ENCODE measurements around the gene NUDT13.

Gene NUDT13

GRCh38 chr10:73092830-73093229, 17.4 kb upstream of the NUDT13 start:
- no peak overlapping the region for H3K4me3 ChIP-seq (replicated peaks in 1 of 2; ENCODE audit: low read depth in 2 of 2, low read length in 2 of 2)
- DNase-seq (ENCODE audit: low read depth in 2 of 2), result no peak
- TF ChIP-seq CTCF (IDR thresholded peaks at IDR 0.05; ENCODE audit: low read depth, low read length), result no peak

GRCh38 chr10:73093922-73094850, 16.1 kb upstream of the NUDT13 start:
- peak; percentile 29 to 52 for DNase-seq (ENCODE audit: low read depth in 2 of 2)
- peak overlapping the region; percentile 95 to 98 for H3K4me3 ChIP-seq (replicated peaks in 1 of 2; ENCODE audit: low read depth in 2 of 2, low read length in 2 of 2)

GRCh38 chr10:73094986-73095480, 15.2 kb upstream of the NUDT13 start:
- peak in 1 of 2 donors; percentile 27 for DNase-seq (ENCODE audit: low read depth in 2 of 2)
- peak overlapping the region; percentile 95 to 98 for H3K4me3 ChIP-seq (replicated peaks in 1 of 2; ENCODE audit: low read depth in 2 of 2, low read length in 2 of 2)
- no peak for TF ChIP-seq CTCF (IDR thresholded peaks at IDR 0.05; ENCODE audit: low read depth, low read length)

More at GRCh38 chr10:73093922-73094850, 16.1 kb upstream of the NUDT13 start:
- no peak for TF ChIP-seq CTCF (IDR thresholded peaks at IDR 0.05; ENCODE audit: low read depth, low read length)

GRCh38 chr10:73095481-73096021, 14.7 kb upstream of the NUDT13 start:
- DNase-seq (ENCODE audit: low read depth in 2 of 2), result peak; percentile 89 to 90
- H3K4me3 ChIP-seq (replicated peaks in 1 of 2; ENCODE audit: low read depth in 2 of 2, low read length in 2 of 2), result peak overlapping the region; percentile 95 to 98
- no peak for TF ChIP-seq CTCF (IDR thresholded peaks at IDR 0.05; ENCODE audit: low read depth, low read length)

- H3K4me3 ChIP-seq (replicated peaks in 1 of 2; ENCODE audit: low read depth in 2 of 2, low read length in 2 of 2), result peak overlapping the region; percentile 95 to 98
- TF ChIP-seq CTCF (IDR thresholded peaks at IDR 0.05; ENCODE audit: low read depth, low read length), result no peak
- DNase-seq (ENCODE audit: low read depth in 2 of 2), result peak; percentile 69 to 81
These were observed 14.2 kb upstream of the NUDT13 start for GRCh38 chr10:73096041-73096448.

- DNase-seq (ENCODE audit: low read depth in 2 of 2), result peak; percentile 99
- peak; percentile 58 for TF ChIP-seq CTCF (IDR thresholded peaks at IDR 0.05; ENCODE audit: low read depth, low read length)
- peak within 1 kb of the TSS; percentile 95 to 98 for H3K4me3 ChIP-seq (replicated peaks in 1 of 2; ENCODE audit: low read depth in 2 of 2, low read length in 2 of 2)
These were observed 13.6 kb upstream of the NUDT13 start, which contains the start of gene P4HA1 for GRCh38 chr10:73096449-73097304. Gene P4HA1, minus strand, starts transcription at chr10:73096866. Its CDS starts 21,983 bp downstream, at chr10:73074883.
